Panc1 (cell line): Measurements from ENCODE around the gene NUDT4. TPM values are rescaled to one million over a fixed set of nuclear protein-coding genes. Genes with fewer than 3 reads are reported as not detected.

ENCODE experiments used
- ATAC-seq: fragments of 200-7000 bp; cut with Tn5 transposase; 2 replicates; pipeline ENCODE4 v1.9.1; 2020; ENCODE audit warnings: mild to moderate bottlenecking, moderate library complexity
- BruUV-seq: library from RNA; stranded (reverse); fragments of 400-500 nt; replicated peaks from 2 replicates; lab custom pipeline; 2021; lab: Mats Ljungman, UMichigan
- CTCF ChIA-PET: fragments of 300-600 bp; sonication (Branson Sonifier 250); formaldehyde crosslinking; loops from one replicate; lab custom pipeline; 2022; ENCODE audit warnings: antibody characterized with exemption; lab: Charles Lee
- POLR2A ChIA-PET: fragments of 300-600 bp; sonication (Branson Sonifier 250); formaldehyde crosslinking; loops from one replicate; lab custom pipeline; 2022; ENCODE audit warnings: antibody characterized with exemption; lab: Charles Lee
- DNase-seq: peaks from one replicate; pipeline ENCODE4 v3.0.0-alpha.2; 2010; ENCODE audit warnings: low read depth, low spot score
- H3K27ac ChIP-seq: 2 replicates; pipeline ENCODE4 v1.5.1; 2011; ENCODE audit warnings: mild to moderate bottlenecking, low read length, inconsistent platforms
- H3K27me3 ChIP-seq: fragments of 200-500 bp; sonication (Bioruptor generic); 2 replicates; pipeline ENCODE4 v1.6.0; 2014; ENCODE audit warnings: low read length, inconsistent platforms; ENCODE audit not compliant: control insufficient read depth, insufficient read depth
- H3K36me3 ChIP-seq: fragments of 200-500 bp; sonication (Bioruptor generic); 2 replicates; pipeline ENCODE4 v1.5.1; 2014; ENCODE audit warnings: inconsistent platforms, mild to moderate bottlenecking, low read length, moderate library complexity; ENCODE audit not compliant: control insufficient read depth, insufficient read depth
- H3K4me1 ChIP-seq: 2 replicates; pipeline ENCODE4 v1.5.1; 2011; ENCODE audit warnings: inconsistent platforms, mild to moderate bottlenecking, low read length, moderate library complexity; ENCODE audit not compliant: control insufficient read depth, insufficient read depth
- H3K4me3 ChIP-seq, 2 experiments: 2 replicates each; pipeline ENCODE4 v1.5.1; 2011 to 2012; ENCODE audit warnings: low read depth in 2 of 2, low read length in 2 of 2, mild to moderate bottlenecking in 2 of 2, inconsistent platforms in 1 of 2, moderate library complexity in 1 of 2
- H3K9me3 ChIP-seq: fragments of 200-500 bp; sonication (Bioruptor generic); 2 replicates; pipeline ENCODE4 v1.5.1; 2014; ENCODE audit warnings: low read depth, mild to moderate bottlenecking, inconsistent platforms, low read length, moderate library complexity; ENCODE audit not compliant: control insufficient read depth, insufficient read depth
- CTCF ChIP-seq: fragments of 450-650 bp; IDR thresholded peaks from 2 replicates; pipeline ENCODE4 v1.5.1; 2017; ENCODE audit warnings: mild to moderate bottlenecking
- POLR2AphosphoS5 ChIP-seq: IDR thresholded peaks from 2 replicates; pipeline ENCODE4 v1.6.1; 2012; ENCODE audit warnings: mild to moderate bottlenecking, low read depth, low read length, moderate library complexity
- REST ChIP-seq, 2 experiments: IDR thresholded peaks; 2 replicates each; pipeline ENCODE4 v1.6.1; 2011 to 2012; ENCODE audit warnings: low read depth in 2 of 2, control low read depth in 1 of 2, low read length in 1 of 2, mild to moderate bottlenecking in 1 of 2, moderate library complexity in 1 of 2; ENCODE audit not compliant: insufficient read depth in 1 of 2
- SIN3A ChIP-seq: IDR thresholded peaks from 2 replicates; pipeline ENCODE4 v1.6.1; 2012; ENCODE audit warnings: low read depth, mild to moderate bottlenecking, low read length, moderate library complexity, borderline replicate concordance; ENCODE audit not compliant: insufficient read depth
- TCF7L2 ChIP-seq: IDR thresholded peaks from 2 replicates; pipeline ENCODE4 v1.6.1; 2011; ENCODE audit warnings: mild to moderate bottlenecking, low read depth, low read length, inconsistent platforms
- in situ Hi-C: cut with HindIII; loops from 2 replicates; pipeline ENCODE4 v1.10.0; 2016; ENCODE audit warnings: low sequenced_read_pairs, low pct_unique_long_range_greater_than_20kb
- intact Hi-C: fragments of 100-400 bp; cut with micrococcal nuclease; formaldehyde crosslinking; loops from one replicate; pipeline ENCODE4 v1.10.0; 2022; ENCODE audit not compliant: unreplicated experiment
- total RNA-seq: library from RNA; stranded (reverse); gene quantifications from one replicate; pipeline ENCODE4 v1.2.1, GENCODE V29; 2021; ENCODE audit not compliant: unreplicated experiment

The NUDT4 gene
- total RNA-seq, 1 experiment from 2014 or later = 45.7 TPM

GRCh38 chr12:93422050-93422449, 44.3 kb downstream of the NUDT4 start:
- no peak overlapping the region for H3K4me3 ChIP-seq
- H3K9me3 ChIP-seq = no peaks in the 10 kb centered on the region
- H3K27ac ChIP-seq = no peak overlapping the region
- ChIA-PET CTCF (no interaction called here), POLR2A (interaction anchor here (0.7 kb wide), 1 partner anchor 17 kb away, joined by 8 read pairs; no protein-coding TSS in a partner anchor)
- DNase-seq (no peak), ATAC-seq (no peak)
- H3K4me1 ChIP-seq = peaks cover 56% of the 10 kb centered on the region
- H3K36me3 ChIP-seq = no peaks in the 10 kb centered on the region
- no peaks in the 10 kb centered on the region for H3K27me3 ChIP-seq
- intact Hi-C loops (loop anchor here (10.0 kb wide), 1 partner anchor 683 kb away; no protein-coding TSS in a partner anchor), in situ Hi-C loops (no loop called here)
- BruUV-seq = no TSS peak
- no peak for TF ChIP-seq TCF7L2
- TF ChIP-seq CTCF = no peak
- TF ChIP-seq SIN3A = no peak
- TF ChIP-seq POLR2AphosphoS5 = no peak
- no peak for TF ChIP-seq REST (IDR thresholded peaks at IDR 0.05; ENCODE audit: insufficient read depth in 1 of 2, low read depth in 2 of 2, low read length in 1 of 2)

- CTCF ChIA-PET = interaction anchor here (0.7 kb wide), 1 partner anchor 539 kb away, joined by 6 read pairs; no protein-coding TSS in a partner anchor
- no TSS peak for BruUV-seq
- Histone ChIP-seq H3K27me3 (no peaks in the 10 kb centered on the region), H3K36me3 (no peaks in the 10 kb centered on the region), H3K27ac (no peak overlapping the region), H3K4me1 (peaks cover 48% of the 10 kb centered on the region), H3K4me3 (no peak overlapping the region), H3K9me3 (no peaks in the 10 kb centered on the region)
- DNase-seq (no peak), ATAC-seq (no peak)
- intact Hi-C loops = loop anchor here (10.0 kb wide), 1 partner anchor 679 kb away; no protein-coding TSS in a partner anchor
- TF ChIP-seq REST (IDR thresholded peaks at IDR 0.05; ENCODE audit: insufficient read depth in 1 of 2, low read depth in 2 of 2, low read length in 1 of 2) = no peak
- no peak for TF ChIP-seq SIN3A
- no peak for TF ChIP-seq TCF7L2
- TF ChIP-seq CTCF = no peak
- TF ChIP-seq POLR2AphosphoS5 = no peak
- in situ Hi-C loops = no loop called here
- POLR2A ChIA-PET = interaction anchor here (0.5 kb wide), 1 partner anchor 148 kb away, joined by 3 read pairs; no protein-coding TSS in a partner anchor
Measured at GRCh38 chr12:93425736-93426411, 48.1 kb downstream of the NUDT4 start.
